Measurements from ENCODE around the gene ANKRD29.
"Not testable (repeated sequence)": the region's sequence is repeated elsewhere in the genome, so short reads cannot be mapped to it uniquely, and the experiment has no call there.

Gene ANKRD29

DNA sequence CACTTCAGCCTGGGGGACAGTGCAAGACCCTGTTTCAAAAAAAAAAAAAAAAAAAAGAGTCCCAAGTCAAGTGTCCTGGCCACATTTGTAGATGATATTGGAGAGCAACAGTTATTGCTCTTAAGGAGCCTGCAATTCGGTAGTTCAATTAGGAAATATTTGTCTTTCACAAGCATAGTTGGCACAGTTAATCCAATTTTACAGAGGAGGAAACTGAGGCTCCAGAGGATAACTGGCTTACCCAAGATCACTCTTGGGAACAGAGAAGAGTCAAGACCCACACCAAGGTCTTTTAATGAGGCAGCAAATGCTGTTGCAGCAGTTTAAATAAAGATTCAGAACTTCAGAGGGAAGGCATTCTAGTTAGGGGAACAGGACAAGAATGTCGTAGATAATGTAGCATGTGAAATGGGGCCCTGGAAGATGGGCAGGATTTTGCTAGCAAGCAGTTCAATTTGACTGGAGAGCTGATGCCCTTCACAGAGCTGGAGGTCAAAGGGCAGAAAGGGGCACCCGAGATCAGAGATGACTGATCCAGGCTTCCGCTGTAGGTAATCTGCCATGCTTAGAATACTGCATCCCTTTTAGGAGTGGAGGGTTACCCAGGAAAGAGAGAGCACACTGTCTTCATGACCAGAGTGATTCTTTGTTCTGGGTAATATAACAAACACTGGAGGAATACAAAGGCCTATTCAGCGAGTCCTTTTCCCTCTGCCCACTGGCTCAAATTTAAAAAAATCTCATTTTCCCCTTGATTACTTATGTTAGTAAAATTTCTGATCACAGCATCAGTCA is 79.4 kb downstream of the ANKRD29 start:
- no peak for DNase-seq (ENCODE audit: low read depth)

DNA sequence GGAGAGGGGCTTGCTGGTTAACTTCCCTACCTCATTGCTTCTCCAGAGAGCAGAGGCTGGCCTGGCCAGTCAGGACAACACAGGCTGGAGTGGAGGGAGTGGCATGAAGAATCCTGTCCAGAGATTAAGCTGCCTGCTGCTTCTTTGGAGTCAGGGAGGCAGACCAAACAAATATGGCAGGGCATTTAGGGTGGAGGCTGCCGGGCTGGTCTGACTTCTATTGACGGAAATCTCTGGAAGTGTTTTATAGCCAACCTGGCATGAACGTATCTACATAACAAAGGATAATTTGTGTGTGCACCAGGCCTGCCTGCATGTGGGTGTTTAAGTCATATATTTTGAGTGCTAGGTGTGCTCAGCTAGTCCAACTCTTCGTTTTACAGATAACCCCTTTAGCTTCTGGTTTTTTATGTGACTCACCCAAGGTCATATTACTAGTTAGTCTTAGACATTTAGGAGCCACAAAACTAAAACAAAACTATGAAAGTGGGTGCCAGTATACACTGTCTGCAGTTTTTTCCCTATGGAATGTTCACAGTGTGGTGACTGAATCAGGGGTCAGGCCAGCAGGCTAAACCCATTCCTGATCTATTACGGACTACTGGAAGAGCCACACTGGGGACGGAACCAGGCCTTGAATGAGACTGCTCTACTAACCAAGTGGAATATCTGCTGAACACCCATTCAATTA is 81.9 kb downstream of the ANKRD29 start:
- no peak for DNase-seq (ENCODE audit: low read depth)

DNA sequence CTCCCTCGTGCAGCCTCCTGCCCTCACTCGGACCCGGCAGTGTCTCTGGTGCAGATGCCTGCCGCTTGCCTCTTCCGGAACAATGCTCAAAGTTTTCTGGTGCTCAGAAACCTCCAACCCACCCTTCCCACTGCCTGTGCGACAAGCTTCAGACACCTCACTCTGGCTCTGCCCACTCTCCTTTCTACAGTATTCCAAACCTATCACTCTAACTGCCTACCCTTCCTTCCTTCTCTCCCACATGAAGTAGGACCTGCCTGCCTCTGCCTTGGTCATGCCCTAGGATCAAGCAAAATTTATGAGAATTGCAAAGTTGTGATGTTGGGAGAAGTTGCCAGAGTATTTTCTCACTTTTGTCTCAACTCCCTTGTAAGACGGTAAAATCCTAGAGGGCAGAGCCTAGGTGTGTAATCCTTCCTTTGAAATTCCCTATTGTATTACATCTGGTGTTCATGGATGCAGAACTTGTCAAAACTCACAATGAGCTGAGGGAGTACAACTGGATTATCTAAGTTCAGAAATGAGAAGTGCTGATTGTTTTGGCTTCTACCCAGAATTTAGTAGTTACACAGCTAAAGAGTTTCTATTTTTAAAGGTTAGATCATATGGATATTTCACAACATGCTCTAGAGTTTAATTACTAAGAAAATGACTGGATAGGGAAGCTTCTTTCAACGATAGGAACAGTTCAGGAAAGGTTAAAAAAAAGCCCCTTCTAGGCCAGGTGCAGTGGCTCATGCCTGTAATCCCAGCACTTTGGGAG is 83.6 kb downstream of the ANKRD29 start:
- no peak for DNase-seq (ENCODE audit: low read depth)

DNA sequence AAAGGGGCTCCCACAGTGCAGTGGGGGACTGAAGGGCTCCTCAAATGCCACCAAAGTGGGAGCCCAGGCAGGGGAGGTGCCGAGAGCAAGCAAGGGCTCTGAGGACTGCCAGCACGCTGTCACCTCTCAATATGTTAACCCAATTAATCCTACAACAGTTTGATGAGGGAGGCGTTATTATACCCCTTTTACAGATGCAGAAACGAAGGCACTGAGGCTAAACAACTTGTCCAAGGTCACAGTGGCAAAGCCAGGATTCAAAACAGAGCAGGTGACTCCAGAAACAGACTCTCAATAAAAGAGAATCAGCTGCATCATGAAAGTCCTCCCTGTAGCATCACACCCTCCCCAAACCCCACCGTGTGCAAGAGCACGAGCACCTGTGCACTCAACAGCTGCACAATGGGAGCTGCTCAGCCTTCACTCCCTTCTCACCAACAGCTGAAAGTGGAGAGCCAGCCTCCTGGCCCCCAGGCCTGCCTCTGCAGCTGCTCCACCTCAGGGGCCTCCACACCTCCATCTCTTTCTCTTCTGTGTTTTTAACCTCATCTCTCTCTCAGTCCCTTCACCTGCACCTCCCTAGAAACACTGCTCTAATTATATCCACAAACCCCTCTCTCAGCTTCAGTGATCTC is 84.5 kb downstream of the ANKRD29 start:
- DNase-seq (ENCODE audit: low read depth): no peak

DNA sequence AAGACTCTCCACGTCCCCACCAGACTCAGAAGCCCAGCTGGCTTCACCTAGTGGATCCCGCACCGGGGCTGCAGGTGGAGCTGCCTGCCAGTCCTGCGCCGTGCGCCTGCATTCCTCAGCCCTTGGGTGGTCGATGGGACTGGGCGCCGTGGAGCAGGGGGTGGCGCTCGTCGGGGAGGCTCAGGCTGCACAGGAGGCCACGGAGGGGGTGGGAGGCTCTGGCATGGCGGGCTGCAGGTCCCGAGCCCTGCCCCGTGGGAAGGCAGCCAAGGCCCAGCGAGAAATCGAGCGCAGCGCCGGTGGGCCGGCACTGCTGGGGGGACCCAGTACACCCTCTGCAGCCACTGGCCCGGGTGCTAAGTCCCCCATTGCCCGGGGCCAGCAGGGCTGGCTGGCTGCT is 85.2 kb downstream of the ANKRD29 start:
- DNase-seq (ENCODE audit: low read depth): not testable (repeated sequence)

DNA sequence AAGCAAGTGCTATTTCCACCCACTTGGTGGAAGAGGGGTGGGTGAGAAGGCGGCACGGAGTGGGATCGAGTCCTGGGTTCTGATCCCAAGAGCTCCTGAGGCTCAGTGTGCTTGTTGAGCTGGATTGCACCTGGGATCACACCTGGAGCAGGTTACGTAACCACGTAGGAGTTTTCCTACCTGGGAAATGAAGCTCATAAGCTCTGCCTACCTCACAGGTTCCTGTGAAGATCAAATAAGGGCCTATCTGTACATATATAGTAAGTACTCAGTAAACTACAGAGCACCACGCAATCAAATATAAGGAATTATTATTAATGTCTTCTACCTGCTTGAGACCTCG is 87.4 kb downstream of the ANKRD29 start:
- no peak for DNase-seq (ENCODE audit: low read depth)

DNA sequence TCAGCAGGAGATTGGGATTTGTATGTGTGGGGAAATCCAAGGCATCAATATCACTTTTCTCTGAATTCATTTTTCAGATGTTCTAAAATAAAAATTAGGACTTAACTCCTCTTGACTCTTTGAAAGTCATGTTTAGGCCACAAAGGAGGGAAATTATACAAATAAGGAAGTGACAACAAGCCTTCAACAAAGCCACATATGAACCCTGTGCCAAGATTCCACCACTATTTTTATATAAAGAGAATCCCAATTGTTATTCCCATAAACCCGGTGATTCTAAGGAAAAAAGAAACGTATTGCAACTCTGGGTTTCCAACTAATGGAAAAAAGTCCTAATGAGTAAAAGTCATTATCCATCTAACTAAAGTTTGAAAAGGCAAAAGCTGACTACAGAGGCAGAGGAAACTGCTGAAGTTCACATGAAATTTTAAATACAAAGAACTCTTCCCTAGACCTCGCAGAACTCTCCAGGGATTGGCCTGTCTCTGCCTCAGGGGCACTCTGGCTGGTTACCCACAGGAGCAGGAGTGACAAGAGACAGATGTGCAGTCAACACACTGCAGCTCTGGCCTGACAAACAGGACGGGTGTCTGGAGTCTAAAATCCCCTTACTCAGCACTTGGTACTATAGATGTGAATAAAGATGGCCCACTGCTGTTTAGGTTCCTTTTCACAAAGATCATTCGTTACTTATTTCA is 88.0 kb downstream of the ANKRD29 start:
- DNase-seq (ENCODE audit: low read depth): no peak

DNA sequence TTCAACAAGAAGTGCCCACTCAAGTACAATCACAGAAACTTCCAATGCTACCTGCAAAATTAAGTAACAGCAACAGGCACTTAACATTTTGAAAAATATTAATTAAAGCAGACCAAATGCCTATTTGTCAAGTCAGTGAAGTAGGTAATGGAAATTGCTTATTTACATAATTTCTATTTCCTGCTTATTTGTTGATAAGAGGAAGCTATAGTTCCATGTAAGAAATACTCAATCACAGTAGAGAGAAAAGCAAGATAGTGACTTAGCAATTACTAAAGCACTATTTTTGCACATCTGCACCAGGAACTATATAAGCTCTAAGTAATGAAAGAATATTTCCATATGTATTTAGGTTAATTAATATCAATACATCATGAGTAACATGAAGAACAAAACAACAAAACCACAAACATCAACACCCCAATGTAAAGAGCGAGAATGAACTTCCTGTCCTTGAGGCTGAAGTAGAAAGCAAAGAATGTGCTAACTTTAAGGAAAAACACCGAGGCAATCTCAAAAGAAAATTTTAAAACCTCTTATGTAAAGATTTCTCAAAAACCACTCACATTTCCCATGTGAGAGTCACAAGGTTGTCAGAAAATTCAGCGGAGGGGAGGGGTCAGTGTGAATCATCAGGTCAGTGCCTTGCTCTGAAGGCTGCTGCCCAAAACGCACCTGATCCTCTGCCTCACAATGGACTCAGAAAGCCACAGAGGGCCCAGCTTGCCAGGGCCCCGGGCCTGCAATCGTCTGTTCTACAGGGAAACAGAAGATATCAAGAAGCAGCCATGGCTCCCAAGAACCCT is 88.9 kb downstream of the ANKRD29 start:
- DNase-seq (ENCODE audit: low read depth): peak; percentile 17

DNA sequence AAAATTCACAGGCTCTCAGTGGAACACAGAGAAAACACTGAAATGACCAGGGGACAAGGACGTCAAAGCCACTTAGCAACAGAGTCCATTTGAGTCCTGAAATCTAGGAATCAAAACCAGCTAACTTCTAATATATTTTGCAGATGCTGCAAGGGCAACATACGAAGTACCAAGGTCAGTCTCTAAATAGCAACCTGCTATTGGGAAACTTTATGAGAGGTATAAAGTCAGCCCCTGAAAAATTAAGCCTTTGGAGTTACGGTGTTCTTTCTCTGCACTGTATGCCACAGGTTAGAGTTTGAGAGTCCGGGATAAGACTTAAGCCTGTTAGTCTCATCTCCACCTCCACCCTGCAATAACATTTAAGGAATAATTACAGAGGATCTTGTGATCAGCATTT is 89.7 kb downstream of the ANKRD29 start:
- DNase-seq (ENCODE audit: low read depth): no peak

DNA sequence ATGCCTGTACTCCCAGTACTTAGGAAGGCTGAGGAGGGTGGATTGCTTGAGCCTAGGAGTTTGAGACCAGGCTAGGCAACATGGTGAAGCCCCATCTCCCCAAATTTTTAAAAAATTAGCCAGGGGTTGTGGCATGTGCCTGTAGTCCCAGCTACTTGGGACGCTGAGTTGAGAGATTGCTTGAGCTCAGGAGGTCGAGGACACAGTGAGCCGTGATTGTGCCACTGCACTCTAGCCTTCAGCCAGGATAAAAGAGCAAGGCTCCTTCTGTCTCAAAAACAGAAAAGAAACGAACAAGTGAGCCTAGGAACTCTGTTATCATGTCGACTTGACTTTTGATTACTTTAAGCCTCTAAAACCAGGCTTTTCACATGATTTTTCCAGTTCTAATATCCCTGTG is 90.1 kb downstream of the ANKRD29 start:
- no peak for DNase-seq (ENCODE audit: low read depth)

DNA sequence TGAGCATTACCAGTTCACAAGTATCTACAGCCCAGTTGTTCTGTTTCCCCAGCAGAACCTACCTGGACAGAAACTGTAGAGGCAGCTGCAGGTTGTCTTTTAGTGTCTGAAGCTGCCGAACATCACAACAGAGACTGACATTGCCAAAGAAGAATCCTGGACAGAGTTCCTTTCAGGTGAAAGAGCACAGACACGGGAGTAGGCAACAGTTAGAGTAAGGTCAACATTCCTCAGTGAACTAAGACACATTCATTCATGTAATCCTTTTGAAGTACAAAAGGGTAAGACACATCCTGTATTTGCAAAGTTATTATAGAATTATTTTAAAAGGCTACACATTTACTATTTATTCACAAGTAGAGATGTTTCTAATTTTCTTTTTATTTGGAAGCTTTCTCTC is 90.7 kb downstream of the ANKRD29 start:
- DNase-seq (ENCODE audit: low read depth): no peak

DNA sequence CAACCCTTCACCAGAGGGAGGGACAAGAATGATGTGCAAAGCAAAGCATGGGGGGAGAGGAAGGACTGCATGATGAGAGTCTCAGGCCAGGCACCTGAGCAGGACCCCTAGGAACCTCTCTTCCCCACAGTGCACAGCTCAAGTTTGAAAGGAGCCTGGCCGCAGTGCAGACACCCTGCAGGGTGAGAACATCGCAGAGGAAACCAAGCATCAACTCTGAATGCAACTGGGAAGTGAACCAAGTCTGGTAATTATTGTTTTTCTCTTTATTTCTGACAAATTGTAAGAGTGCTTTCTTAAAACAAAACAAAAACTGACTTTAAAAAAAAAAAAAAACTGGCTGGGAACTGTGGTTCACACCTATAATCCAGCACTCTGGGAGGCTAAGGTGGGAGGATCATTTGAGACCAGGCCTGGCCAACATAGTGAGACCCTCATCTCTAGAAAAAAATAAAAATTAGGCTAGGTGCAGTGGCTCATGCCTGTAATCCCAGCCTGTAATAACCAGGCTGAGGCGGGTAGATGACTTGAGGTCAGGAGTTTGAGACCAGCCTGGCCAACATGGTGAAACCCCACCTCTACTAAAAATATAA is 91.7 kb downstream of the ANKRD29 start:
- no peak for DNase-seq (ENCODE audit: low read depth)

DNA sequence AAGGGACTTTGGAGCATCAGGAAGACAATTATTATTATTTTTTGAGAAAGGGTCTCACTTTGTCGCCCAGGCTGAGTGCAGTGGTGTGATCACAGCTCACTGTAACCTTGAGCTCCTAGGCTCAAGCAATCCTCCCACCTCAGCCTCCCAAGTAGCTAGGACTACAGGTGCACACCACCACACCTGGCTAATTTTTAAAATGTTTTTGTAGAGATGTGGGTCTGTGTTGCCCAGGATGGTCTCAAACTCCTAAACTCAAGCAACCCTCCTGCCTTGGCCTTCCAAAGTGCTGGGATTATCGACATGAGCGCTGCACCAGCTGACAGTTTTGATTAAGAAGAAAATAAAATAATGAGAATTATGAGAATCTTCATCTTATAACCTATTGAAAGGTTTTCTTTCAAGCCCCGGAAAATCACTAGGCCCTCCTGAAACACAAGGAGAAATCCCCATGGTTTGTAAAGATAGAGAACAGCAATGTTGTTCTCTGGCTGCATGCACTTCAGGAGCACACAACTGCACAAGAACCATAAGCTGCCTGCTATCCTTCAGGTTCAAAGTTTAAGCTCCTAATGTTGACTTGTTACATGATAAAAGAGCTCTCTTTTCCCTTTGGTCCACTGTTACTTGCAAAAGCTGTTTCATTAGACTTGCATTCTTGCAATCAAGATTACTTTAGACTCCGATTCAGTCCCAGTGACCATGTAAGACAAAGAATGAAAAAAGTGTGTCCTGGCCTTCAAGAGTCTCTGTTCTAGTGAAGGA is 93.2 kb downstream of the ANKRD29 start:
- no peak for DNase-seq (ENCODE audit: low read depth)

DNA sequence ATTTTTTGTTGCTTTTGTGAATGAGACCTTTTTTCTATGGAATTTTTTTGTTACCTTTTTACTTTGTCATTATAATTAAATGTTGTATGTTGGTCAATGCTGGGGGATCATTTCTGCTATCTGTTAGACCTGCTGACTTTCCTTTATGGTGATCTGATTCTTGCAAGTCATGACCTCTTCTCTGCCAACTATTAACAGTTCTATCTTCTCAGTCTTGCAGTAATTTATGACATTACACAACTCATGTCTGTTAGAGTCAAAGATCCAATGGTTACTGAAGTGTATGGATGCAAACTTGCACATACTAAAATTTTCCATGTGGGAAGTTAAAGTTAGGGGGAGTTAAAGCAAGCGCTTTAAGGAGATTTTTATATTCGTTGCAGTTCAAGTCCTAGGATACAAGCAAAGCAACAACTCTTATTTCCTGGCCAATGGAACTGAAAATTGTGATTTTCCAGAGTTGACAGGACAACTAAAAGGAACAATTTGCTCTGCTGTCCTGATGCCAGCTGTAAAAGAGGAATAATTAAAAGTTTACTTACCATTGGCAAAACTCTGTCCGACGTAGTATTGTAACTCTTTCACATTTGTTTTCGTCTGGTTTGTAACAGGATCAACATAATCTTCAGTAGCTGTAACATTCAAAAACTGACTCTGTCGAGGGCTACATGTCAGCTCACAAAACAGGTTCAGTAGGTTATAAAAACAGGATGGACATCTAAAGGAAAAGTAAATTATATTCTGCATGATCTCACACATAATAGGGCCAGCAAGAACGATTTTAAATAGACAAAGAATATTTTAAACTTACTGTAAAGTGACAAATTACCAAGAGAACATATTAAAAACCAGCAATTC is 94.2 kb downstream of the ANKRD29 start:
- no peak for DNase-seq (ENCODE audit: low read depth)

DNA sequence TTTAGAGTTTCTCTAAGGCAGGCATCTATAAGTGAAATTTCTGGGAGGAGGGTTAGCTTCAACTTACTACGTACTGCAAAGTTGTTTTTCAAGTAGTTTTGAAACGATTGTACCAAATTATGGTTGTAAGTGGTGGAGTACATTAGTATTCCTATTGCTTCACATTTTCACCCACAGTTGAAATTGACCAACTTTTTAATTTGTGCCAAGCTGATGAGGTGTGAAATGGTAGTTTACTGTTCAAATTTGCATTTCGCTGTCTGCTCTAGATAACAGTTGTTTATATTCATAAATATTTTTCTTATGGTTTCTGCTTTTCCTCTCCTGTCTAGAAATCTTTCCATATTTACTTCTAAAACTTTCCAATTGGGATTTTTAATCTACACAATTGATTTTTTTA is 95.0 kb downstream of the ANKRD29 start:
- no peak for DNase-seq (ENCODE audit: low read depth)

DNA sequence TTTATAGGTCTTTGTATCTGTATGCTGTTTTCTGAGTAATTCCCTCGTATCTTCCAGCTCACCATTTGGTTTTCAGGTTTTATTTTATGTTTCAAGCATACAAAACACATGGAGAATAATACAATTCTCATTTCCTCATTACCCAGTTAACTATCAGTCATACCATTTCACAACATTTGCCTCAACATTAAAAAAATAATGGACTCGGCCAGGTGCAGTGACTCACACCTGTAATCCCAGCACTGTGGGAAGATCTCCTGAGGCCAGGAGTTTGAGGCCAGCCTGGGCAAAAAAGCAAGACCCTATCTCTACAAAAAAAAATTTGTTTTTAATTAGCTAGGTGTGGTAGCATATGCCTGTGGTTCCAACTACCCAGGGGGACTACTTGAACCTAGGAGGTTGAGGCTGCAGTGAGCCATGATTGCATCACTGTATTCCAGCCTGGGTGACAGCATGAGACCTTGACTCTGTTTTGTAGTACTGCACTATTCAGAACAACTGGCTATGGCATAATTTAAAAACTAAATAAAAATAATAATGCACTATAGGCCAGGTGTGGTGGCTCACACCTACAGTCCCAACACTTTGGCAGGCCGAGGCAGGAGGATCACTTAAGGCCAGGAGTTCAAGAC is 96.7 kb downstream of the ANKRD29 start:
- DNase-seq (ENCODE audit: low read depth): no peak

DNA sequence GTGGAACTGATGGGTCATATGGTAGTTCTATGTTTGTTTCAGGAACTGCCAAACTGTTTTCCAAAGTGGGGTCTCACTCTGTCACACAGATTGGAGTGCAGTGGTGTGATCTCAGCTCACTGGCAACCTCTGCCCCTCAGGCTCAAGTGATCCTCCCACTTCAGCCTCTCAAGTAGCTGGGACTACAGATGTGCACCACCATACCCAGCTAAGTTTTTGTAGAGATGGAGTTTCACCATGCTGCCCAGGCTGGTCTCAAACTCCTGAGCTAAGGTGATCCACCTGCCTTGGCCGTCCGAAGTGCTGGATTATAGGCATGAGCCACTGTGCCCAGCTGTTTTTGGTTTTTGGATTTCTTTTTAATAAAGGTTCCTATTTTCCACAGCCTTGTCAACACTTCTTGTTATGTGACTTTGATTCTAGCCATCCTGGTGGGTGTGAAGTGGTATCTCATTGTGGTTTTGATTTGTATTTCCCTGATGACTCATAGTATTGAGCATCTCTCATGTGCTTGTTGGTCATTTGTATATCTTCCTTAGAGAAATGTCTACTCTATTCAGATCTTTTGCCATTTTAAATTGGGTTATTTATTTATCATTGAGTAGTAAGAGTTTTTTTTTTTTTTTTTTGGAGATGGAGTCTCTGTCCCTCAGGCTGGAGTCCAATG is 99.2 kb downstream of the ANKRD29 start:
- no peak for DNase-seq (ENCODE audit: low read depth)

DNA sequence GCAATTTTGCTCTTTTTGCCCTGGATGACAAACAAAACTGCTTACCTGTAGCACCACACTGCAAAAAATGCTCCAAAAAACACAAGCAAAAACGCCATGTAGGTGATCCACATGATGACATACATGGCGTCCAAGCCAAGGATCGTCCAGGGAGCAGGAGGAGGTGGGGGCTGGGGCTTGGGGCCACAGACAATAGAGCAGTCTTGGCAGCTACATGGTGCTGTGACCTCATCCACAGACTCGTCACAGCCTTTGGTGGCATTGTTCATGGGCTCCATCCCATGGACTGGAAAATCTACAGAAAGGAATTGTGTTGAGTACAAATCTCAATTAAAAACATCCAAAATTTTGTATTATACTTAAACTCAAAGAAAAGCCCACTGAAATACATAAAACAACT is 102.5 kb downstream of the ANKRD29 start:
- no peak for DNase-seq (ENCODE audit: low read depth)
